ENCODE results near the gene GGT7.
A peak's percentile ranks its signal among the peaks of the same experiment; 100 is the strongest.

Gene GGT7

DNA sequence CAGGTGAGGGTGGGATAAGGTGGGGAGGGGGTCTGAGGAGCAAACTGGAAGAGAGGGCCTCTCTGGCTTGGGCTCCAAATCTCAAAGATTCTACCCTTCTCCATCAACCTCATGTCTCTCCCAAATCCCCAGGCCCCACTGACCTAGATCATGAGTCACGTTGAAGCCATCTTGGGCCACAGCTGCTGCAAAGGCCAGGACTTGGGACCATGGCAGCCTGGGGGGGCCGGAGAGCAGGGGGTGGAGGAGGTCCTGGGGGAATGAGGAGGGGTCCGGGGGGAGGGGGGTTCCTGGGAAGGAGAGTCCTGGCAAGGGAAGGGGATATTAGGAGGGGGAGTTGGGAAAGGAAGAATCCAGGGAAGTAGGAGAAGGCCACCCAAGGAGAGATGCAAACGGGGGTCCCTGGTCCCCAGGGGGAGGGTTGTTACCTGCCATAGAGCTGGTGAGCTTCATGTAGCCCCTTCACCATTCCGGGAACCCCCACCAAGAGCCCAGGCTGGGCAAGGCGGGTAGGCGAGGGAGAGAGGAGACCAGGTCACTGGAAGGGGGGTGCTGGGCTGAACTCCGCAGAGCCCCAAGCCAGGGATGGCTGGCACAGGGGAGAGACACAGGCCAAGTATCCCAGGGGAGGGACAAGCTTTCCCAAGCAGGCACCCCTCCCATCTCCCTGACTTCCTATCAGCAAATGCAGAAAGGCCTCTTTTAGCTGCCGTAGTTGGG, 12.7 kb downstream of the GGT7 start:
- no peak for DNase-seq

DNA sequence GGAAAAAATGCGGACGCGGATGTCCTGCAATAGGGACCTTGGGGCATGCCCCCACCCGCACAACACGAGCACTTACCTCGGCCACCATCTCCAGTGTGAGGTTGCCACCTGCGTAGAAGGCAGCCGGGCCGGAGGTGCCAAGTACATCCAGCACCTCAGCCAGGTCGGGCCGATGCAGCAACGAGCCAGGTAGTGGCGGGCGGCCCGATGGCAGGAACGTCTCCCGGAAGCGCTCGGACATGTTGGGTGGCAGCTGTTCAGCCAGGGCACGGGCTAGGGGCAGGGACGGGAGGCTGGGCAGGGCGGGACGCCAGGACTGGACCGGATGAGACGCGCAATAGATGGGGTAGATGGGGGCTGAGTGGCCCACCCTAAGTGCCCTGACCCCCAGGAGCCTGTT, 13.3 kb downstream of the GGT7 start:
- in situ Hi-C loops (cut with HindIII; ENCODE audit: low pct_ligation_motif_present, low pct_unique_long_range_greater_than_20kb, low sequenced_read_pairs) = no loop called here
- DNase-seq = no peak

More for the DNA sequence above, 12.7 kb downstream of the GGT7 start:
- in situ Hi-C loops (cut with HindIII; ENCODE audit: low pct_ligation_motif_present, low pct_unique_long_range_greater_than_20kb, low sequenced_read_pairs) = no loop called here

DNA sequence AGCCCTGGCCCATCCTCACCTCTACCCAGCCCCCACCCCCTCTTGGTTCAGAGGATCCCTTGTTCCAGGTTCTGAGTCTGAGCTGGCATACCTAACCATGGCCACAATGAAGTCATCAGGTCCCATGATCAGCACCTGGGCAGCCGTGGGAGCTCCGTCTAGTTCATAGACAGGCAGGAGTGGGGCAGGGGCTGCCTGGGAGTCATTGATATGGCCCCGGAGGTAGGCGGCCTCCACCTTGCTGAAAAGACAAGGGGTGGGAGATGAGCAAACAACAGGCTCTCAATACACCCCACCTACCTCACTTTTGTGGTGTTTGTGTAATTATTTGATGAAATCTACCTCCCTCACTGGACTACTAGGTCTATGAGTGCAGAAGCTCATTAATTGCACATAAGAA, 20.4 kb downstream of the GGT7 start:
- in situ Hi-C loops (cut with HindIII; ENCODE audit: low pct_ligation_motif_present, low pct_unique_long_range_greater_than_20kb, low sequenced_read_pairs) = no loop called here
- DNase-seq = no peak

DNA sequence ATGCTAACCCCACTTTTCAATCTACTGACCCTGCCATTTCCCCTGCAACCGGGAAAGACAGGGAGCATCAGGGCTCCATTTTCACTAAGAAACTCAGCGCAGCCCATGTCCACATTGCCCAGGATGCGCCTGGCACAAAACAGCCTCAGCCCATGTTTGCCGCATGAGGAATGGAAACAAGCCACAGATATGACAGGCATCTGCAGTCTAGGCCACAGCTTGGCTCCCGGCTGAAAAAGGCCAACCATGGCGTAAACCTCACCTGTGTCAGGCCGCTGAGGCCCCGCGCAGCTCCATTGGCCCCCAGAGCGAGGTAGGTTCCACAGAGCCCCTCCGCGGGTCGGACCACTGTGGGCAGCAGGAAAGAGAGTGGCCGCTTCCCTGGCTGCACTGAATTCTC, 21.7 kb downstream of the GGT7 start:
- in situ Hi-C loops (cut with HindIII; ENCODE audit: low pct_ligation_motif_present, low pct_unique_long_range_greater_than_20kb, low sequenced_read_pairs) = no loop called here
- no peak for DNase-seq

DNA sequence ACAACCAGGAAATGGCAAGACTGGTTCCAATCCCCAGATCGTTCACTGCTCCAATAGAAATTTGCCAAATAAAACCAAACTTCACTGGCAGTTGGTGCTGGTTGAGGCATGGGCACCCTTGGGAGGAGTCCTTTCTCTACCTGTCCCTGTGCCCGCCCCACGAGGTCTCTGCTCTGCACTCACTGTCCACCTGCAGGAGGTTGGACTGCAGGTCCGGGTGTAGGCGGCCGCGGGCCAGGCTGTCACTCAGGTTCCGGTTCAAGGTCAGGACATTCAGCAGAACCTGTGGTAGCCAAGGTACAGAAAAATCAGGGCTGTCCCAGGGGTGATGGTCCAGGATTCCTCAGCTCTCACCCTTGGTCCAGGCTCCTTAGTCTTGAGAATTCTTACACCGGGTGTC, 22.9 kb downstream of the GGT7 start:
- in situ Hi-C loops (cut with HindIII; ENCODE audit: low pct_ligation_motif_present, low pct_unique_long_range_greater_than_20kb, low sequenced_read_pairs) = no loop called here
- DNase-seq = no peak

DNA sequence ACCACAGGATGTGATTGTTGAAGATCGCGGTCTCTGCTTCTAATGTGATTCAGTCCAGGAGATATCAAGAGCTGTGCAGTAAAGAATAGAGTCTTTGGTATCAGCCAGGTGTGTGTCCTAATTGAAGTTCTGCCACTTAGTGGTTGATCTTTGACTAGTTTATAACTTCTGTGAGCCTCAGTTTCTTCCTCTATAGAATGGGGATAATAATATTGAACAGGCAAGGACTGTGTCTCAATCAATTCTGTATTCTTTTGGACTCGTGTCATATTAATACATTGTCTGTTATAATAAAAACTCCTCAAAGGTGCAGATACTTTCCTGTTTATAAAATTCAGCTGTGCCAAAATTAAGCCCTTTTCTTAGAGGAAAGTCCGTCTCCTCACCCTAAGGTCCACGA, 24.1 kb downstream of the GGT7 start:
- in situ Hi-C loops (cut with HindIII; ENCODE audit: low pct_ligation_motif_present, low pct_unique_long_range_greater_than_20kb, low sequenced_read_pairs) = no loop called here
- DNase-seq = no peak

DNA sequence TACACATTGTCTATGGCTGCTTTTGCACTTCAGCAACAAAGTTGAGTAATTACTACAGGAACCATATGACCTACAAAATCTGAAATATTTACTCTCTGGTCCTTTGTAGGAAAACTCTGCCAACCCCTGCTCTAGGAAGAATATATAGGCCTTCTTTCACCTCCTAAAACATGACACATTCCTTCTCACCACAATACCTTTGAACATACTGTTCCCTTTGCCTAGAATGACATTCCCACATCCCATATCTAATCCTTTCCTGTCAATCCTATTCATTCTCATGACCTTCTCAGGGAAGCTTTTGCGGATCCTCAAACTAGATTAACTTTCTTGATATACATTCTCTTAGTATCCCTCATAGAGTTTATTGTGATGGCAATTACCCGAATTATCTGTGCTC, 29.2 kb downstream of the GGT7 start:
- in situ Hi-C loops (cut with HindIII; ENCODE audit: low pct_ligation_motif_present, low pct_unique_long_range_greater_than_20kb, low sequenced_read_pairs) = no loop called here
- DNase-seq = no peak

DNA sequence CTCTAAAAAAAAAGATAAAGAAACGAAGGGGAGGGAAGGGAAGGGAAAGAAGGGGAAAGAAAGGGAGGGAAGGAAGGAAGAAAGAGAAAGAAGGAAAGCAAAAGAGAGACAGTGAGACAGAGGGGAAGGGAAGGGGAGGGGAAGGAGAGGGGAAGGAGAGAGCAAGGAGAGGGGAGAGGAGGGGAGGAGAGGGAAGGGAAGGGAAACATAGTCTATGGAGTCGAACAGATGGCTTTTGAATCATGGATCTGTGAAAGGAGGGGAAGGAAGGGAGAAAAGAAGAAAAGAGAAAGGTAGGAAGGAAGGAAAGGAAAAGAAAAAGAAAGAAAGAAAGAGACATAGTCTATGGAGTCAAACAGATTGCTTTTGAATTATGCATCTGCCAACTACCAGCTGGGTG, 30.5 kb downstream of the GGT7 start:
- in situ Hi-C loops (cut with HindIII; ENCODE audit: low pct_ligation_motif_present, low pct_unique_long_range_greater_than_20kb, low sequenced_read_pairs) = no loop called here
- no peak for DNase-seq

DNA sequence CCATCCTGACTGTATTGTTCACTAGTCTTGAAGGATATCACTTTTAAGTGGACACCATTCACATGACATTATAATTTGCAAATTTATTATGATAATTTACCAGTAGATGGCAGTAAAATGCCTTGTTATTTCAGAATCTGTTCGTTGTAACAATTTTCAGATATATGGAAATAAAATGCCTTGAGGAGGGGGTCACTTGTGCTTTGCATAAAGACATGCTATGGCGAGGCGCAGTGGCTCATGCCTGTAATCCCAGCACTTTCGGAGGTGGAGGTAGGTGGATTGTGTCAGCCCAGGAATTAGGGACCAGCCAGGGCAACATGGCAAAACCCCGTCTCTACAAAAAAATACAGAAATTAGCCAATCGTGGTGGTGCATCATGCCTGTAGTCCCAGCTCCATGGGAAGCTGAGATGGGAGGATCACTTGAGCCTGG, 38.2 kb downstream of the GGT7 start:
- in situ Hi-C loops (cut with HindIII; ENCODE audit: low pct_ligation_motif_present, low pct_unique_long_range_greater_than_20kb, low sequenced_read_pairs) = no loop called here
- DNase-seq = peak; percentile 56

DNA sequence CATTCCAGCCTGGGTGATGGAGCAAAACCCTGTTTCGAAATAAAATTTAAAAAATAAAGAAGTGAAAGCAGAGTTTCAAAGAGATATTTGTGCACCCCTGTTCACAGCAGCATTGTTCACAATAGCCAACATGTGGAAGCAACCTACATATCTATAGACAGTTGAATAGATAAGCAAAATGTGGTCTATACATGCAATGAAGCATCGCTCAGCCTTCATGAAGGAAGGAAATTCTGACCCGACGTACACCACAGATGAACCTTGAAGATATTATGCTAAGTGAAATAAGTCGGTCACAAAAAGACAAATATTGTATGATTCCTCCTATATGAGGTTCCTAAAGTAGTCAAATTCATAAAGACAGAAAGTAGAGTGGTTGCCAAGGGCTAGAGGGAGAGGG, 40.7 kb downstream of the GGT7 start:
- in situ Hi-C loops (cut with HindIII; ENCODE audit: low pct_ligation_motif_present, low pct_unique_long_range_greater_than_20kb, low sequenced_read_pairs) = no loop called here

DNA sequence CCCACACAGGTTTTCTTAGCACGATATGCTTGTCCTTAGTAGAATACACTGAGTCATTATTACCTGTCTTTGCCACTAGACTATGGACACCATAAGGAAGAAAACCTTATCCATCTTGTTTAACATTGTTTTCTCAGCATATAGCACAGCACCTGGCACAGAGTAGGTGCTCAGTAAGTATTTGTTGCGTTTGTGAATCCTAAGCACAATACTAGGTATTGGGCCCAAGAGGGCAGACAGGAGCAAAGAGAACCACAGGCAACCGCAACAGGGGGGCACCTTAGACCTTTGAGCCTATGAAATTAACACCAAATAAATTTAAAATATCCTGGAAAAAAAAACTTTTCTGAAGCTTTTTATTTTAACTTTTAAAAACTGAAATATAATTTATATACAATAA, 43.5 kb downstream of the GGT7 start:
- no peak for DNase-seq
- in situ Hi-C loops (cut with HindIII; ENCODE audit: low pct_ligation_motif_present, low pct_unique_long_range_greater_than_20kb, low sequenced_read_pairs) = no loop called here

More for the DNA sequence above, 40.7 kb downstream of the GGT7 start:
- no peak for DNase-seq

DNA sequence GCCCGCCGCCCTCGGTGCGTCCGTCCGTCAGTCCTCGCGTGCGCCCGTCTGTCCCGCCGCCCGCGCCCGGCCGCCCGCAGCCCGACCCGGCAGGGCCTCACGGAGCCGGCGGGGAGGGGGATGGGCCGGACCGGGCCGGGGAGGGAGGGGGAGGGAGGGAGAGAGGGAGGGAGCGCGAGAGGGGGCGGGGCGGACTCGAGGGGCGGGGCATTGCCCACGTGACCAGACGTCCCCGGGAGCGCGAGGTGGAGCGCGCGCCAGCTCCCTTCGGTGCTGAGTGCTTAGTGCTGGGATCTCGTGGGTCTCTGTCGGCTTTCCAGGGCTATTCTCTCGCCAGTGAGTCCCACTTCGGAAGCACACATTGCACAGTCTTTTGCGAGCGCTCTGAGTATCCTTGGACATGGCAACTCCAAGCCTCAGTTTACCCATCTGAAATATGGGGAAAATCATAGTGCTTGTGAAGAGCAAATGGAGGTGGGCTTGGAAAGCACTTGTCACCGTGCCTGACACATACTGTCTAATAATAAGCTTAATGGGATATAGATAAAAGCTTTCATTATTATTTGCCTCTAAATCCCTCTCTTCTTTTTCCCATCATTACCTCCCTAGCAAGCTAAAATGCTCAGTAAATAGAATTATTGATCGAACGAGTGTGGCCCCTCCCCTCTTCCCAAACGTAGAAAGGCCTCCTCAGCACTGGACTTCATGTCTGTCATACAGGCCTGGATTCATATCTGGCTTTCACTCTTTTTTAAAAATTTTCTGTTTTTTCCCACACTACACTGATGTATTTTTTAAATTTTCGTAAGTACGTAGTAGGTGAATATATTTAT, 46.9 kb downstream of the GGT7 start, which contains the start of gene NCOA6:
TSS of gene NCOA6 (minus strand) at position 122 of the 833 bp plus-strand sequence. CDS start 43,296 bp downstream, outside the sequence.
- in situ Hi-C loops (cut with HindIII; ENCODE audit: low pct_ligation_motif_present, low pct_unique_long_range_greater_than_20kb, low sequenced_read_pairs) = no loop called here
- DNase-seq = peak; percentile 69

DNA sequence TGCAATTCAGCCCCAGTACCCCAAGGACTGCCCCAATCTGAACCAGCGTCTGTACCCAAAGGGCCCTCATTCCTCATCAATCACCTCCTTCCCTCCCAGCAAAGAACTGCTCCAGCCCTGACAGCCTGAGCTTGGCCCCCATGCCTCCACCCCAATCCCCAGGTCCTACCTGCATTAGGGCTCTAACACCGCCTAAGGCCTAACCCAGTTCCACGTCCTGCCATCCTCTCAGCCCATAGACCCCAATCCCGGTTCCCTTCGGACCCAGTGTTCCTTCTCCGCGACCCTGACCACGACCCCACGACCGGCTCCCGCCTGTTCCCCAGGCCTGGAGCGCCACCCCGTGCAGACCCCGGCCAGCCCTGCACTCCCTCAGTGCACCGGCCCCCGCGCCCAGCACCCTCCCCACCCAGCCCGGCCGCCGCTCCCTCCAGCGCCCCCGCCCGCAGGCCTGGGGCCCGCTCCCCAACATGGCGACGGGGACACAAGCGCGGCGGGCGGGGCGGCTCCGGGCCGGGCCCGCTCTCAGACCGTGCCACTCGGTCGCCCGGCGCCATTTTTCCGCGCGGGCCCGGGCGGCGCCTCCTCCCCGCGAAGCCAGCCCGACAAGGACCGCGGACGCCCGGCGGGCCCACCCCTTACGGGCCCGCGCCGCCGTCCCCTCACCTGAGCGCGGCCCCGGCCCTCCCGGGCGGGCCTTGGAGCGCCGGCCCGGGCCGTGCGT, 47.7 kb downstream of the GGT7 start:
- peak; percentile 49 for DNase-seq
- in situ Hi-C loops (cut with HindIII; ENCODE audit: low pct_ligation_motif_present, low pct_unique_long_range_greater_than_20kb, low sequenced_read_pairs) = no loop called here

DNA sequence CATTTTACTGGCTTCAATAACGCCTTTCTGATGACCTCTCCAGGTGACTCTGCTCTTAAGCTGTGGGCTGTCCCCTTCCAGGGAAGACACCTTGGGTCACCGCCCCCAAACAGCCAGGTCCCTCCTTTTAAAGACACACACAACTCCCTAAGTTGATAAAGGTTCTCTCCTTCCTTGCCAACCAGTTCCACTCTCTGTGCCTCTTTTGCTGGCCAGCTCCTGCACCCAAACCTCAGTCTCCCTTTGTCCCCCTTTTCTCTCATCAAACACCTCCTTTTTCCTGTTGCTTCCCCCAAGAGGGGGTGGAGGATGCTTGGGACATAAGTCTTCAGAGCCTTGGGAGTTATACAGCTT, 48.2 kb downstream of the GGT7 start:
- DNase-seq = peak; percentile 64
- in situ Hi-C loops (cut with HindIII; ENCODE audit: low pct_ligation_motif_present, low pct_unique_long_range_greater_than_20kb, low sequenced_read_pairs) = no loop called here

DNA sequence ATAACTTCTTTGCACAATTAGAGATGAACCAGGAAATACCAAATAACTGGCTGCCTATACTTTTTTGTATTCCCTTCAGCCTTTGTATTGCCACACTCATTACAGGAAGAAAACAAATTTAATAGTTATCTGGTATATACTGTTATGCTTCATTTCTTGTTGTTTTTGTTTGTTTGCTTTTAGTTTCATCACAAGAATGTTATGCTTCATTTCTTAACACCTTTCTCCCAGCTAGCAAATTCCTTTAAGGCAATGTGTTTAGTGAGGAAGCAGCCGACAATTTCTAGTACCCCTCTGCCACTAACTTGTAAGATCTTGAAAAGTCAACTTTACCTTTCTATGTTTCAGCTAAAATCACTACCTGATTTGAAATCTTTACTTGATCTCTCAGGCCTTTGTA, 48.6 kb downstream of the GGT7 start:
- in situ Hi-C loops (cut with HindIII; ENCODE audit: low pct_ligation_motif_present, low pct_unique_long_range_greater_than_20kb, low sequenced_read_pairs) = no loop called here

DNA sequence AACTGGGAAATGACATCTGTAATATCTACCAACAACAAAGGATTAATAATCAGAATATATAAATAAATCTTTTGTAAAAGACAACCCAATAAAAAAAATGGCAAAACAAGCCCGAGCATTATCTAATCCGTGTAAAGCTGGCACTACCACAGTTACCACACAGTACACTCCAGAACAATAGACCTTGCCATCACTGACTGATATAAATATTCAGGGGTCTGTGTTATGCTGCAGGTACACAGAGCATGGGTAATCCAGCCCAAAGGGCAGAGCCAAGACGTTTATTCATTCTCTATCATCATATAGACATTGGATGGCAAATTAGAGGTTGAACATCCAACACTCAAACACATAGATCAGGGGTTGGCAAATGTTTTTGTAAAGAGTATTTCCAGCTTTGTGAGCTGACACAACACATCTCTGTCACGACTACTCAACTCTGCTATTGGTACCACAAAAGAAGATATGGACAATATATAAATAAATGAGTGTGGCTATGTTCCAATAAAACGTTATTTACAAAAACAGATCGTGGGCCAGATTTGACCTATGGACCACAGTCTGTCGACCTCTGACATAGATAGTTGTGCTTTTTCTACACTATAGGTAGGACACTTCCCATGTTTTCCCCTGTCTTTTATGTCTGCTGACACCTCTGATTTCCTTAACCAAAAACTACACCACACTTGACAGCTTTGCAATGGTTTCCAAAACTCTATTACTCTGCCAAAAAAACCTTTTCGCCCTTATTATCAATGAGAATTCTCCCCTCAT, 51.7 kb downstream of the GGT7 start:
- no peak for DNase-seq
- in situ Hi-C loops (cut with HindIII; ENCODE audit: low pct_ligation_motif_present, low pct_unique_long_range_greater_than_20kb, low sequenced_read_pairs) = no loop called here

More for the DNA sequence above, 48.6 kb downstream of the GGT7 start:
- DNase-seq = no peak

DNA sequence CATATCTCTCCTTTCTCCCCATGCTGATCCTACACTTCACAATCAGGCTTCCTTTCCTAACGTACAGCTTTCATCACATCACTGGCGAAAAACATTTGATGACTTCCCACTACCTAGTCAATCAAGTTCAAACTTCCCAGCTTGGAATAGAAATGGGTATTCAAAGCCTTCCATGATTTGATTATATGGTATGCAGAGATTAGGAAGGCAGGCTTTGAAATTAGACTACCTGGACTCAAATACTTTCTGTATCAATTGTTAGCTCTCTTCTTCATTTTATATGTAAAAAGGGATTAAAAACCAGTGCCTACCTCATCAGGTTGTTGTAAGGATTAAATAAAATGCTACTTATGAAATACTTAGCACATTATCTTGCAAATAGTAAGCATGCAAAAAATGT, 54.9 kb downstream of the GGT7 start:
- in situ Hi-C loops (cut with HindIII; ENCODE audit: low pct_ligation_motif_present, low pct_unique_long_range_greater_than_20kb, low sequenced_read_pairs) = no loop called here
- DNase-seq = no peak

DNA sequence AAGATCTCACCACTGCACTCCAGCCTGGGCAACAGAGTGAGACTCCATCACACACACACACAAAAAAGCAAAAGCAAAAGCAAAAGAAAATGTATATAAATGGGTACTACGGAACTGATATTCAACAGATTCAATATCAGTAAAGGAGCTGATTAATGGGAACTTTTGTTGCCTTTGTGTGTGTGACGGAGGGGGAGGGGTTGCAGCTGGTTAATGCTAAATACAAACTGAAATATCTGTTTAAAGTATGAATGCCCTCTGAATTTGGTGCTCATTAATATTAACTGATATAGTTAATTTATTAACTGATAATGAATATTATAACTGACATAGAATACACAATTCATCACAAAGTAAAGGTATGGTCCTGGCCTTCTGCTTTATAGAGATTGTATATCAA, 55.6 kb downstream of the GGT7 start:
- no peak for DNase-seq

DNA sequence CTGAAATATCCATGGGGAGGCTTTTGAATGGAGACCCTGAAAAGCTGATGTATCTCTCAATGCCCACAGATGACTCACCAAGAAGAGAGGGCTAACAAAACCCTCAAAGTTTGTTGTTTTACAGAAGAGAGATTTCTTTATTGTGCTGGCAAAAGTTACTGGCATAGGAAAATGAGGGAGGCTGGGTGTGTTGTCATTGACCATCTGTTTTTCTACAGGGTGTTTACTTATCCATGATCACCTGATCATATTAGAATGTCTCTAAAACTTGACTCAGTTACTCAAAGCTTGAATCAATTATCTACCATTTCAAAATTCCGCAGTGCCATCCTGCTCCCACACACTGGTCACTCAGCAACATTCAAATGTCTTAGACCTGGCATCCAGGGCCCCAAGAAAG, 57.0 kb downstream of the GGT7 start:
- no peak for DNase-seq
- in situ Hi-C loops (cut with HindIII; ENCODE audit: low pct_ligation_motif_present, low pct_unique_long_range_greater_than_20kb, low sequenced_read_pairs) = no loop called here

More for the DNA sequence above, 55.6 kb downstream of the GGT7 start:
- in situ Hi-C loops (cut with HindIII; ENCODE audit: low pct_ligation_motif_present, low pct_unique_long_range_greater_than_20kb, low sequenced_read_pairs) = no loop called here

All from ACHN (cell line).